RKO (cell line): ENCODE measurements around the gene EGFL7.
A peak's percentile ranks its signal among the peaks of the same experiment; 100 is the strongest.
"Not testable (repeated sequence)": the region's sequence is repeated elsewhere in the genome, so short reads cannot be mapped to it uniquely, and the experiment has no call there.

Experiments used
- DNase-seq: peaks from one replicate; pipeline ENCODE4 v3.0.0-alpha.2; 2016; ENCODE audit warnings: low spot score

The EGFL7 gene

GRCh38 chr9:136698635-136699246 lies 36.0 kb downstream of the EGFL7 start:
- DNase-seq: no peak

GRCh38 chr9:136700304-136700703 lies 37.6 kb downstream of the EGFL7 start:
- peak; percentile 69 for DNase-seq

- DNase-seq: no peak
Observed at GRCh38 chr9:136700959-136701667, 38.4 kb downstream of the EGFL7 start.

- no peak for DNase-seq
Observed at GRCh38 chr9:136701668-136702053, 38.9 kb downstream of the EGFL7 start.

DNA sequence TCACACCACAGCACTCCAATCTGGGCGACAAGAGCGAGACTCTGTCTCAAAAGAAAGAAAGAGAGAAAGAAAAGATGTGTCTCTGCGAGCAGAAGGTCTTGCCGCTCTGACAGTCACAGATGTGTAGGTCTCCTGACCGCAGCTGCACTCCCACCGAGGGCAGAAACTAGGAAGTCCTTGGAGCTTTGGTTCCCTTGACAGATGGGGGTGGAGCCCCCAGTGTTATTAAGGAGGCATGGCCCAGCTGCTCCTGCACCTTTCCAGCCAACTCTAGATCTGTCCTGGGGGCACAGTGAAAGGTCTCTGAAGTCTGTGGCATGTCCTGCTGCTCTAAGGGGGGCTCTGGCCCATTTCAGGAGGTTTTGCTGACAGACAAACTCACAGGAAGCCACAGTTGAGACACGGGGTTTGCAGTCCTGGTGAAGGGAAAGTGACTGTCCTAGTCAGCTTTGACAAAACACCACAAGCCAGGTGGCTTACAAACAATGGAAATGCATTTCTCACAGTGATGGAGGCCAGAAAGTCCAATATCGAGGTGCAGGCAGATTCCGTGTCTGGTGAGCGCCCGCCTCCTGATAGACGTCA lies 40.7 kb downstream of the EGFL7 start:
- DNase-seq: no peak

GRCh38 chr9:136704741-136705140 lies 42.0 kb downstream of the EGFL7 start:
- not testable (repeated sequence) for DNase-seq

DNA sequence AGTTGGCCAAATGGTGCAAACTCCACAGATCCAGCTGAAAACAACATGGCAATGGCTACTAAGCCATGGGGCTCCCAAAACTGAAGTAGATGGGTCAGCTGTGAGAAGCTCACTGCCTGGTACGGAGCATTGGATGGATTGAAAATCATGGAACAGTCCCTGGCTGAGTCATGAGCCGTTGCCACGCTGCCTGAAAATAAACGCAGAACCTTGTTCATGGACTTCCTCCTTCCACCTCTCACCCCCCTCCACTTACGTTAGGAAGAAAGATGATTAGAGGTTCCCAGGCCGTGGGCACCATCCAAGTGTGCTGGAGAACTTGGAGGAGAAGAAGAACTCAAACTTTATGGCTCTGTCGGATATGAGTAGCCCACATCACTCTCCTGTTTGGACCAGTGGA lies 42.8 kb downstream of the EGFL7 start:
- no peak for DNase-seq

- no peak for DNase-seq
Observed at GRCh38 chr9:136707011-136707410, 44.3 kb downstream of the EGFL7 start.

DNA sequence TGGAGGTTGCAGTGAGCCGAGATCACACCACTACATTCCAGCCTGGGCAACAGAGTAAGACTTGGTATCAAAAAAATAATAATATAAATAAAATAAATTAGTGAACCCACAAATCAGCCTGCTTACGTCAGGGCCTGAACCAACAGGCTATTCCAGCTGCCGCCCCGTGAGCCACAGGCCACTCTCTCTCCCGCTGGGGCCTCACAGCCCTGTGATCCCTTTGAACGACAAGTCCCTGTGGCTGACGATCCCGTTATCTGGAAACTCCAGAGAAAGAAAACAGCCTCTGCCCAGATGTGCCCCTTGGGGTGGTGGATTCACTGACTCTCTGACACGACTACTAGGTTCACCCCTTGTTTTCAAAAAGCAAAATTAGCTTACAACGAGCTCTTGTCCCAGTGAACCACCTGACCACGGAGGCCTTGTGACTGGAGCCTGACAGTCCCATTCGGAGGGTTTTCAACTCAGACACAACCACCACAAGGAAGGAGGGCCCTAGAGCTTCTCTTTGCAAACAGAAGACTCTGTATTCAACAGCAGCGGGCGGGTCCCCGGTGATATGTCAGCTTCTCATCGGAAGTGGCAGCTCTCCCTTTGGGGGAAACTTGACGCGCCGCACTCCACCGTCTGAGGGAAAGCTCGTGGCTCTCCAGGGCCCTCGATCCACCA lies 45.3 kb downstream of the EGFL7 start:
- no peak for DNase-seq

DNA sequence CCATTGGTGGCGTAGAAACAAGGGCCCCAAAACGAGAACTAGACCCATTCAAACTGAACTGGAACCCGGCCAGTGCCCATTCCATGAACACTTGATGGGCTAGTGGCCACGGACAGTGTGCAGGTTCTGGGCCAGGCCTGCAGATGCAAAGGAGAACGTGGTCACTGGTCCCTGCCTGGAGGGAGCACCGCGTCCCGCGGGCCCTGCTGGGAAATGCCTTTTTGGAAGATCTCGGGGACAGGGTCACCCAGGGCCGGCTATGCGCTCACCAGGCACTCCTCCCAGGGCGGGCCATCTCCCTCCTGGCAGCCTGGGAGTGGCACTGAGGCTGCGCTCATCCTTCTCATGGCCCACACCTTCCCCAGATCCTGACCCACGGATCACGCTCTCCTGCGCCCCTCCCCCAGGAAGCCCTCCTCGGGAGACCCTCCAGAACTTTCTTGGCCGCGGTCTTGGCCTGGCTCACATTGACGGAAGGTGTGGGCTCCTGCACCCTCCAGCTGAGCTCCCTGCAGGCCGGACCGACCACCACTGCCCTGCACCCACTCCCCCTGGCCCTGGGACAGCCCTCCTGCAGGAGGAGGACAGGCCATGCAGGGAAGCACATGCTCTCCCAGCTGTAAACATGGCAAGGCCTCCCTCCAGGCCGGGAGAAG lies 46.9 kb downstream of the EGFL7 start:
- DNase-seq: no peak

DNA sequence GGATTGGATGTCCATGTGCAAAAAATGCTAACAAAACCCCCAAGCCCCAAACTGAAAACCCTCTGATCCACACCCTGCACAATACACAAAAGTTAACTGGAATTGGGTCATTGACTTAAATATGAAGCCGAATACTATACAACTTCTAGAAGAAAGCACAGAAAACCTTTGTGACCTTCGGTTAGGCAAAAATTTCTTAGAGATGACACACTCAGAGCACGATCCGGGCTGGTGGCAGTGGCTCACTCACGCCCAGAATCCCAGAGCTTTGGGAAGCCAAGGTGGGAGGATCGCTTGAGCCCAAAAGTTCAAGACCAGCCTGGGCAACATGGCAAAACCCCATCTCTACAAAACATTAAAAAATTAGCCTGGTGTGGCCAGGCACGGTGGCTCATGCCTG lies 47.8 kb downstream of the EGFL7 start:
- DNase-seq: no peak

DNA sequence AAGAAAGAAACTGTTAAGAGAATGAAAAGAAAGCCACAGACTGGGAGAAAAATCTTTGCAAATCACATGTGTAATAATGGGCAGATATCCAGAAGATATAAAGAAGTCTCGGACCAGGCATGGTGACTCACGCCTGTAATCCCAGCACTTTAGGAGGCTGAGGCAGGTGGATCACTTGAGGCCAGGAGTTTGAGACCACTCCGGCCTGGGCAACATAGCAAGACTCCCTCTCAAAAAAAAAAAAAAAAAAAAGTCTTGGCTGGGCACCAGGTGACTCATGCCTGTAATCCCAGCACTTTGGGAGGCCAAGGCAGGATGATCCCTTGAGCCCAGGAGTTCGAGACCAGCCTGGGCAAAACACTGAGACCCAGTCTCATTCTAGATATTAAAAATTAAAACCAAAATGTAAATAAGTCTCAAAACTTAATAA lies 48.5 kb downstream of the EGFL7 start:
- DNase-seq: not testable (repeated sequence)

GRCh38 chr9:136711751-136712689 lies 49.3 kb downstream of the EGFL7 start, which contains the start of gene DIPK1B:
Gene DIPK1B (plus strand): TSS chr9:136712572. CDS start chr9:136712666, 94 bp downstream.
- no peak for DNase-seq

DNA sequence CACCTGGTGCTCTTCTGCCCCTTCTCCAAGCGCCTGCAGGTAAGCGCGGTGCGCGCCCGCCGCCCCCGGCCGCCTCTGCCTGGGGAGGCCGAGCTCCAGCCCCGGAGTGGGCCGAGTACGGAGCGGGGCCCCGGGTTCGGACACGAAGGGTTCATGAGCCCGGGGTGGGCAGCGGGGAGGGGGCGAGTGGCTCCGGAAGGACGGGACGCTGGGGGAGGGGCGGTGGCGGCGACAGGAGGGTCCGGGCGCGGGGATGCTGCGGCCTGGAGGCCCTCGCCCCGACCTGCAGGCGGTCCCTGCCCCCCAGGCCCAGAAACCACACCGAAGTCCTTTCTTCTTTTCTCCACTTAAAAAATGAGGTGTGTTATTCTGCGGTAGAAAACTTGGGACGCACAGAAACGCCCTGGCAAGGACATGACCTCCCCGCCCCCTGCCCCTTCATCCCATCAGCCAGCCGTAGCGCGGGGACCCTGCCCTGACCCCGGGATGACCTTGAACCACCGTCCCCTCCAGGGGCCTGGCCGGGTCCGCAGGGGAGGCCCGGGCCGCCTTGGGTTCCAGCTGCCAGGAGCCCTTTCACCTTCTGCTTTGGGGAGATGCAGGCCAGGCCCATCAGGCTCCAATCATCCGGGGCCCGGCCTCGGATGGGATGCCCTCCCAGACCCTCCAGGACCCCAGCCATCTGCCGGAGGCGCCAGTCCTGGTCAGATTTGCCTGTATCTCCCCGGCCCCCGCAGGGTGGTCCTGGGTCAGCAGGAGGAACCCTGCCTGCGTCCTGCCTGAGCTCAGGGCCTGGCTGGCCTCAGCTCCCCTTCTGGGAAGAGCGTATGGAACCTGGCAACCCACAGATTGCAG lies 50.2 kb downstream of the EGFL7 start:
- DNase-seq: no peak

DNA sequence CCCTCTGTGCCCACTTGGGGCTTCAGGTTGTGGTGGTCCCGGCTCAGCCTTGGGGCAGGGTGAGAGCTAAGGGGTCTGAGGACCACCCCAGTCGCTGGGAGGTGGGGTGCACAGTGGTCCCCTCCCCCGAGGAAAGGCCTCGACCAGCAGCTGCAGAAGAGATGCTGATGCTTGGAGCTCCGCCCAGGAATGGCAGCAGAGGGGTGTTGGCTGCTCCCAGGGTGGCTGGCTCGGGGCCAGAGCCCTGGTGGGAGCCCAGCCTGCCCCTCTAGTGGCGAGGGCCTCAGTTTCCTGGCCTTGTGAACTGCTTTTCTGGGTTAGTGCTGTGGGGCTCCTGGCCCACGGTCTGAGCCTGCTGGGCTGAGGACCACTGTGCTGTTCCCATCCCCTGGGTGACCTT lies 50.8 kb downstream of the EGFL7 start:
- DNase-seq: no peak

DNA sequence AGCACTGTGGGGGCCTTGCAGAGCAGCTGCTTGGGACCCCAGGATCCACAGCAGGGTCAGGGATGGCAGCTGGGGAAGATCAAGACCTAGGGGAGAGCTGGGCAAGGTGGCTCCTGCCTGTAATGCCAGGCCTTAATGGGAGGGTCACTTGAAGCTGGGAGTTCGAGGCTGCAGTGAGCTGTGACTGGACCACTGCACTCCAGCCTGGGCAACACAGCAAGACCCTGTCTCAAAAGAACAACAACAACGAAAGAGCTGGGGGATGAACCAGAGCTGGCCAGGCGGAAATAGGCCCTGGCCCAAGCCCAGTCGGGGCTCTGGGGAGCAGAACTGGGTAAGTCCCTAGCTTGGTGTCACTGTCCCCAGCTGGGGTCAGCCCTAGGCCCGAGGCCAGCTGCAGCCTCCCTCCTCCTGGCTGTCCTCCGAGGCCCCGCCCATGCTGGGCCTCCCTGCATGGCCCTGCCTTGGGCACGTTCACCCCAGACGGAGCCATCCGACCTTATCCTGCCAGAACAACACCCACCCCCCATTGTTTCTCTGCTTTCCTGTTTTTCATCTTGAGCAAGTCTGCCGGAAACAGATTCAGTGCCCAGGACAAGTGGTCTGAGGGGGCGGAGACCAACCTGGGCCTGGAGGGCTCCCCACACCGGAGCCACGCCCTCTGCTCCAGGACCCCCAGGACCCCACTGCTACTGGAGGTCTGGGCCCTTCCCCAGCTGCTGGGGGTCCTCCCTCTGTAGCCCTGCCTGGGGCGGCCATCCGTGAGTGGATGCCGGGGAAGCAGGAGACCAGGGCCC lies 51.6 kb downstream of the EGFL7 start:
- no peak for DNase-seq

- no peak for DNase-seq
Observed at GRCh38 chr9:136714893-136715274, 52.2 kb downstream of the EGFL7 start.

DNA sequence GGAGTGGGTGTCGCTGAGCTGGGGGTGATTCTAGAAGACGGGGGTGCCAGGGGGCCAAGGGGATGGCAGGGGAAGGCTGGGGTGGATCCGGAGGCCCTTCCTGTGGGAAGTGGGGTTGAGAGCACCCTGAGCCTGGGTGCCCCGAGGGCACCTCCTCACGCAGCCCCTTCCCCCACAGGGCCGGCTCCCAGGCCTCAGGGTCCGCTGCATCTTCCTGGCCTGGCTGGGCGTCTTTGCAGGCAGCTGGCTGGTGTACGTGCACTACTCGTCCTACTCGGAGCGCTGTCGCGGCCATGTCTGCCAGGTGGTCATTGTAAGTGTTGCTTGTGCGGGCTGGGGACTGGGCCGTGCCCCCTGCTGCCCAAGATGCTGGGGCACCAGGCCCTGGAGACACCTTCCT lies 54.7 kb downstream of the EGFL7 start:
- no peak for DNase-seq
